ENCODE results near the gene SEPHS1. TPM values are rescaled to one million over a fixed set of nuclear protein-coding genes. Genes with fewer than 3 reads are reported as not detected.
"Not testable (repeated sequence)": the region's sequence is repeated elsewhere in the genome, so short reads cannot be mapped to it uniquely, and the experiment has no call there.

SEPHS1 gene
- total and polyA plus RNA-seq, 2 of the 8 experiments (the other 6 are each of a cell fraction or from before 2014, with no cell fraction given): 270 to 683 TPM

- not testable (repeated sequence) for H3K79me1 ChIP-seq (ENCODE audit: low read depth, low read length); H3K23ac ChIP-seq (ENCODE audit: insufficient read length); H3K27me3 ChIP-seq (replicated peaks in 1 of 4; ENCODE audit: control insufficient read depth in 3 of 4, extremely low read depth in 1 of 4, insufficient read depth in 3 of 4, low read length in 3 of 4); H2AK5ac ChIP-seq (ENCODE audit: low read depth, low read length); H3K56ac ChIP-seq (replicated peaks; ENCODE audit: insufficient read length, low read depth, low read length); H4K8ac ChIP-seq (ENCODE audit: extremely low read depth, insufficient read depth, low read length); H2BK12ac ChIP-seq (ENCODE audit: low read depth, low read length); H3K36me3 ChIP-seq (ENCODE audit: control insufficient read depth in 2 of 4, insufficient read depth in 4 of 4, low read length in 3 of 4); DNase-seq (ENCODE audit: low read depth in 1 of 2, low spot score in 2 of 2); H3K4ac ChIP-seq (replicated peaks; ENCODE audit: insufficient read length, low read depth, low read length); FAIRE-seq; H2AFZ ChIP-seq (ENCODE audit: low read length); H4K91ac ChIP-seq (replicated peaks; ENCODE audit: insufficient read length, low read length); H2BK20ac ChIP-seq (ENCODE audit: low read length); H3K14ac ChIP-seq (ENCODE audit: insufficient read length); H3K9ac ChIP-seq (replicated peaks in 1 of 4; ENCODE audit: extremely low read depth in 1 of 4, low read depth in 3 of 4, low read length in 3 of 4); H3K27ac ChIP-seq (ENCODE audit: low read depth, low read length); H3K9me3 ChIP-seq (ENCODE audit: insufficient read depth in 2 of 2, low read depth in 1 of 2, low read length in 1 of 2); H3K23me2 ChIP-seq (ENCODE audit: low read depth, low read length); H2BK15ac ChIP-seq (ENCODE audit: low read length); H2BK5ac ChIP-seq (ENCODE audit: low read depth, low read length); H3K4me1 ChIP-seq (replicated peaks in 1 of 4; ENCODE audit: control insufficient read depth in 3 of 4, insufficient read depth in 4 of 4, low read length in 3 of 4); H3K4me2 ChIP-seq (ENCODE audit: insufficient read depth in 1 of 2, low read depth in 2 of 2, low read length in 2 of 2); H4K20me1 ChIP-seq (replicated peaks in 1 of 2; ENCODE audit: control insufficient read depth in 1 of 2, insufficient read depth in 2 of 2, low read length in 2 of 2); H2BK120ac ChIP-seq (replicated peaks; ENCODE audit: low read depth, low read length); H4K5ac ChIP-seq (ENCODE audit: insufficient read length, low read depth, low read length); H3K79me2 ChIP-seq (ENCODE audit: control insufficient read depth in 1 of 2, insufficient read depth in 2 of 2, low read length in 2 of 2); H3K18ac ChIP-seq (ENCODE audit: extremely low read depth, low read length); H3K4me3 ChIP-seq (ENCODE audit: extremely low read depth in 1 of 4, insufficient read depth in 2 of 4, low read depth in 3 of 4, low read length in 4 of 4)
- ChIA-PET CTCF (ENCODE audit: partially characterized antibody) (interaction anchor here (1.4 kb wide), 1 partner anchor 83 kb away, joined by 4 read pairs; no protein-coding TSS in a partner anchor), POLR2A (ENCODE audit: partially characterized antibody) (interaction anchor here (1.0 to 1.4 kb wide), 2 partner anchors 20 to 67 kb away, joined by 3 read pairs; no protein-coding TSS in a partner anchor)
- 97% methylated on average over 6 of the region's 6 CpGs; no CpG with 5 or more reads in 1 of the 2 experiments for WGBS, 2 experiments (ENCODE audit: extremely low coverage in 1 of 2, insufficient coverage in 1 of 2, insufficient read length in 1 of 2, insufficient replicate concordance in 2 of 2, low coverage in 1 of 2, low lambda C conversion rate in 2 of 2, missing lambda C conversion rate in 1 of 2)
These were observed 65.7 kb downstream of the SEPHS1 start for GRCh38 chr10:13282348-13282747.

Measured in H1 (cell line).